GM12801 (cell line): ENCODE data around the gene TRIM56.

Experiments
- TF ChIP-seq, protein P1 (sequence below): IDR thresholded peaks from one replicate; pipeline ENCODE4 v1.5.1; 2011; ENCODE audit warnings: control low read depth; ENCODE audit not compliant: insufficient read length; ENCODE audit errors: extremely low read depth

The TRIM56 gene

GRCh38 chr7:101068401-101068800 is 16.9 kb upstream of the TRIM56 start:
- TF ChIP-seq, protein P1, sequence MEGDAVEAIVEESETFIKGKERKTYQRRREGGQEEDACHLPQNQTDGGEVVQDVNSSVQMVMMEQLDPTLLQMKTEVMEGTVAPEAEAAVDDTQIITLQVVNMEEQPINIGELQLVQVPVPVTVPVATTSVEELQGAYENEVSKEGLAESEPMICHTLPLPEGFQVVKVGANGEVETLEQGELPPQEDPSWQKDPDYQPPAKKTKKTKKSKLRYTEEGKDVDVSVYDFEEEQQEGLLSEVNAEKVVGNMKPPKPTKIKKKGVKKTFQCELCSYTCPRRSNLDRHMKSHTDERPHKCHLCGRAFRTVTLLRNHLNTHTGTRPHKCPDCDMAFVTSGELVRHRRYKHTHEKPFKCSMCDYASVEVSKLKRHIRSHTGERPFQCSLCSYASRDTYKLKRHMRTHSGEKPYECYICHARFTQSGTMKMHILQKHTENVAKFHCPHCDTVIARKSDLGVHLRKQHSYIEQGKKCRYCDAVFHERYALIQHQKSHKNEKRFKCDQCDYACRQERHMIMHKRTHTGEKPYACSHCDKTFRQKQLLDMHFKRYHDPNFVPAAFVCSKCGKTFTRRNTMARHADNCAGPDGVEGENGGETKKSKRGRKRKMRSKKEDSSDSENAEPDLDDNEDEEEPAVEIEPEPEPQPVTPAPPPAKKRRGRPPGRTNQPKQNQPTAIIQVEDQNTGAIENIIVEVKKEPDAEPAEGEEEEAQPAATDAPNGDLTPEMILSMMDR = no peak

DNA sequence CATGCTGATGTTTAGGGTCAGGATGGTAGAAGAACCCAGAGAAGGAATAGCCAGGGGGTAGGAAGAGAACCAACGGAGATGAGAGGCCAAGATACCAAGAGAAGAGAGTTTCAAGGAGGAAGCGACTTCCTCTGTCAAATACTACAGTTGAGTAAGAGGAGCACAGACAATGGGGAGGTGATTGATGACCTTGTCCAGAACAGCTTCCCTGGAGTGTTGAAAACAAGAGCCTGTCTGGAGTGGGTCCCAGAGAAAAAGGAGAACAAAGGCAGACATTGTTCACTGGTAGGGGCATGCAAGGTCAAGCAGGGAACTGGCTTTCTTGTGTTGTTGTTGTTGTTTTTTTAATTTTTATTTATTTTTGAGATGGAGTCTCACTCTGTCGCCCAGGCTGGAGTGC is 9.6 kb upstream of the TRIM56 start:
- TF ChIP-seq, protein P1 = no peak

GRCh38 chr7:101077303-101078086 is 7.8 kb upstream of the TRIM56 start:
- TF ChIP-seq, protein P1 = no peak

- TF ChIP-seq, protein P1 = no peak
Observed at GRCh38 chr7:101081432-101081831, 3.8 kb upstream of the TRIM56 start.

DNA sequence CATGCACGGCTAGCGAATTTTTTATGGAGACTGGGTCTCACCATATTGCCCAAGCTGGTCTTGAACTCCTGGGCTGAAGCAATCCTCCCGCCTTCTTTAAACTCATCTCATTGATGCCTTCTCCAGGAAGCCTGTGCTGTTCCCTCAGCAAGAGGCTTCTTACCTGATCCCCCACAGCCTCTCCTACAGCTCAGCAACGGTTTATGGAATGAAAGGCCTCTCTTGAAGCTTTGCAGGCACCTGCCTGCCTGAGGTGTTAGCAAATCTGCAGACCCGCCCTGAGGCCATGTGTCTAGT is 468 bp upstream of the TRIM56 start:
- TF ChIP-seq, protein P1 = no peak

- TF ChIP-seq, protein P1 = no peak
Observed at GRCh38 chr7:101087334-101088068, 2.2 kb downstream of the TRIM56 start.

DNA sequence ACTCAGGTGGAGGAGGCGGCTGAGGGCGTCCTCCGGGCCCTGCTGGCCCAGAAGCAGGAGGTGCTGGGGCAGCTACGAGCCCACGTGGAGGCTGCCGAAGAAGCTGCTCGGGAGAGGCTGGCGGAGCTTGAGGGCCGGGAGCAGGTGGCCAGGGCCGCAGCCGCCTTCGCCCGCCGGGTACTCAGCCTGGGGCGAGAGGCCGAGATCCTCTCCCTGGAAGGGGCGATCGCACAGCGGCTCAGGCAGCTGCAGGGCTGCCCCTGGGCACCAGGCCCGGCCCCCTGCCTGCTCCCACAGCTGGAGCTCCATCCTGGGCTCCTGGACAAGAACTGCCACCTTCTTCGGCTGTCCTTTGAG is 2.8 kb downstream of the TRIM56 start:
- TF ChIP-seq, protein P1 = no peak
